Heart left ventricle (tissue), 16 donors: ENCODE data around the gene NPAS2. TPM values are rescaled to one million over a fixed set of nuclear protein-coding genes. Genes with fewer than 3 reads are reported as not detected.

Experiments used
- ATAC-seq, 4 donors: fragments of 200-7000 bp; cut with Tn5 transposase; one replicate each; pipeline ENCODE4 v1.9.1; 2020 to 2022; ENCODE audit warnings: moderate library complexity in 4 of 4, mild to moderate bottlenecking in 3 of 4, moderate number of reproducible peaks in 1 of 4
- DNase-seq, 5 donors: peaks; one replicate each; pipeline ENCODE4 v3.0.0-alpha.2; 2020
- H3K27ac ChIP-seq, 12 donors: fragments of 200-600 bp; sonication (generic) in 4 of 12; one replicate each; pipeline versions ENCODE4 v1.5.0 to v1.8.0; 2016 to 2022; ENCODE audit warnings: mild to moderate bottlenecking in 2 of 12
- H3K27me3 ChIP-seq, 9 donors: fragments of 200-600 bp; sonication (generic) in 2 of 9; one replicate each; pipeline versions ENCODE4 v1.5.1 to v1.8.0; 2016 to 2022; ENCODE audit warnings: mild to moderate bottlenecking in 3 of 9
- H3K36me3 ChIP-seq, 9 donors: fragments of 200-600 bp; sonication (generic) in 2 of 9; one replicate each; pipeline versions ENCODE4 v1.5.0 to v1.8.0; 2018 to 2022; ENCODE audit warnings: mild to moderate bottlenecking in 2 of 9
- H3K4me1 ChIP-seq, 12 donors: fragments of 200-600 bp; sonication (generic) in 4 of 12; one replicate each; pipeline versions ENCODE4 v1.5.0 to v1.8.0; 2016 to 2022; ENCODE audit warnings: mild to moderate bottlenecking in 3 of 12
- H3K4me3 ChIP-seq, 12 donors: fragments of 200-600 bp; sonication (generic) in 4 of 12; one replicate each; pipeline versions ENCODE4 v1.5.0 to v1.8.0; 2017 to 2022; ENCODE audit warnings: mild to moderate bottlenecking in 9 of 12, moderate library complexity in 4 of 12
- H3K9me3 ChIP-seq, 12 donors: fragments of 200-600 bp; sonication (generic) in 4 of 12; one replicate each; pipeline versions ENCODE4 v1.5.0 to v1.8.0; 2016 to 2022; ENCODE audit warnings: mild to moderate bottlenecking in 1 of 12
- CTCF ChIP-seq, 12 donors: fragments of 200-600 bp; sonication (generic) in 4 of 12; IDR thresholded peaks; one replicate each; pipeline versions ENCODE4 v1.5.0 to v1.8.0; 2018 to 2022; ENCODE audit warnings: antibody characterized with exemption in 12 of 12, mild to moderate bottlenecking in 5 of 12
- POLR2A ChIP-seq, 2 donors: fragments of 450-650 bp; IDR thresholded peaks; one replicate each; pipeline ENCODE4 v1.6.1; 2017; ENCODE audit warnings: antibody characterized with exemption in 2 of 2, mild to moderate bottlenecking in 2 of 2, moderate library complexity in 2 of 2
- WGBS, 4 donors: extraction: QIAGEN DNeasy Blood & Tissue Kit in 2 of 4; methylation state at CpG; one replicate each; pipeline versions ENCODE4 v1.1.5 to v1.1.7; 2013 to 2018; 5-methylcytosine and 5-hydroxymethylcytosine counted together
- intact Hi-C, 10 donors: fragments of 100-400 bp; cut with DNase I; formaldehyde crosslinking; loops; one replicate each; pipeline versions ENCODE4 v1.11.1 to v1.14.2; 2022
- polyA plus RNA-seq, 2 donors: library from polyadenylated mRNA; stranded (reverse); fragments of 200-250 nt; gene quantifications; one replicate each; pipeline ENCODE4 v1.2.3, GENCODE V29; 2013
- total RNA-seq, 9 donors: library from RNA; depleted of rRNA in 2 of 9; stranded (reverse); fragments of >200 nt in 2 of 9; fragmentation: NEBNext Ultra II Directional in 3 of 9; extraction: Animal tissue kit (Norgen Biotek cat#: 25700) in 3 of 9; gene quantifications; one replicate each; pipeline versions ENCODE4 v1.1.0 to v1.2.4, GENCODE V29; 2016 to 2023
- donor health status: ischemic (EF 13 %, LVEDD 7.1; RV severe dilation, severe dysfunction).
- donor health status: healthy with polysubstance abuse.
- donor health status: DM: no; HTN: yes; CAD: no.
- donor health status: DM: no; HTN: no; CAD: no.
- donor health status: ischemic (EF 25% LVEDD 6.9; RV normal size, moderate dysfunction).
- donor health status: ischemic (EF 25% LVEDD 5.7; RV mildly dilated, moderate dysfunction).
- donor health status: healthy.
- donor health status: DM: yes; HTN: yes; CAD: no.
- donor health status: ischemic (EF 35%, LVEDD 5.7; RV mildly dilated, moderate dysfunction).
- donor health status: nonischemic (EF 11% LVEDD 7.7; RV severe dilation, severe dysfunction).
- donor health status: DM: yes; HTN: yes; CAD: no.
- donor health status: PGD.
- donor health status: ischemic (EF 29% LVEDD 5.4; RV normal size, mild dysfunction).
- donor health status: nonischemic (EF 23%, LVEDD 6.1; RV moderate dilation, normal function).

Gene NPAS2
- total and polyA plus RNA-seq, 11 donors = 28.2 to 144 (median 43.3) TPM

GRCh38 chr2:101004620-101005325 is 184.8 kb downstream of the NPAS2 start:
- Histone ChIP-seq H3K4me3 (no peak overlapping the region), H3K27ac (no peak overlapping the region), H3K27me3 (no peaks in the 10 kb centered on the region), H3K4me1 (peaks cover 4 to 31% (median 17%) of the 10 kb centered on the region in 12 donors), H3K36me3 (peaks cover 0 to 67% (median 64%) of the 10 kb centered on the region in 9 donors), H3K9me3 (no peaks in the 10 kb centered on the region)
- no peak for DNase-seq
- WGBS, 4 donors = 88 to 94% (median 92%) methylated on average over 12 of the region's 12 CpGs
- ATAC-seq = no peak
- TF ChIP-seq CTCF (IDR thresholded peaks at IDR 0.05) (no peak), POLR2A (IDR thresholded peaks at IDR 0.05) (no peak)
- intact Hi-C loops = no loop called here

- H3K36me3 ChIP-seq = peaks cover 0 to 81% (median 78%) of the 10 kb centered on the region in 9 donors
- intact Hi-C loops = no loop called here
- H3K4me1 ChIP-seq = peaks cover 4 to 31% (median 17%) of the 10 kb centered on the region in 12 donors
- WGBS, 4 donors = 72 to 74% (median 73%) methylated on average over 4 of the region's 4 CpGs
- H3K9me3 ChIP-seq = no peaks in the 10 kb centered on the region
- no peak for ATAC-seq
- H3K27ac ChIP-seq = no peak overlapping the region
- DNase-seq = no peak
- H3K27me3 ChIP-seq = no peaks in the 10 kb centered on the region
- TF ChIP-seq POLR2A (IDR thresholded peaks at IDR 0.05) (no peak), CTCF (IDR thresholded peaks at IDR 0.05) (no peak)
- no peak overlapping the region for H3K4me3 ChIP-seq
These were observed 186.3 kb downstream of the NPAS2 start for GRCh38 chr2:101006065-101006715.

GRCh38 chr2:101007415-101008345 is 187.7 kb downstream of the NPAS2 start:
- intact Hi-C loops = no loop called here
- no peaks in the 10 kb centered on the region for H3K27me3 ChIP-seq
- WGBS, 4 donors = 70 to 75% (median 71%) methylated on average over 11 of the region's 11 CpGs
- DNase-seq (no peak), ATAC-seq (no peak)
- H3K4me1 ChIP-seq = peaks cover 0 to 24% (median 16%) of the 10 kb centered on the region in 12 donors
- H3K4me3 ChIP-seq = no peak overlapping the region
- no peak overlapping the region for H3K27ac ChIP-seq
- H3K36me3 ChIP-seq = peaks cover 0 to 95% (median 84%) of the 10 kb centered on the region in 9 donors
- H3K9me3 ChIP-seq = no peaks in the 10 kb centered on the region
- TF ChIP-seq POLR2A (IDR thresholded peaks at IDR 0.05) (no peak), CTCF (IDR thresholded peaks at IDR 0.05) (no peak)
